Activated T-cell treated with anti-CD3 and anti-CD28 coated beads for 24 hours (primary cell): Measurements from ENCODE around the gene PGM3.
"Not testable (repeated sequence)": the region's sequence is repeated elsewhere in the genome, so short reads cannot be mapped to it uniquely, and the experiment has no call there.

Experiments used
- DNase-seq: peaks from one replicate; pipeline ENCODE4 v3.0.0-alpha.2; 2020; ENCODE audit warnings: low read depth

The PGM3 gene, protein sequence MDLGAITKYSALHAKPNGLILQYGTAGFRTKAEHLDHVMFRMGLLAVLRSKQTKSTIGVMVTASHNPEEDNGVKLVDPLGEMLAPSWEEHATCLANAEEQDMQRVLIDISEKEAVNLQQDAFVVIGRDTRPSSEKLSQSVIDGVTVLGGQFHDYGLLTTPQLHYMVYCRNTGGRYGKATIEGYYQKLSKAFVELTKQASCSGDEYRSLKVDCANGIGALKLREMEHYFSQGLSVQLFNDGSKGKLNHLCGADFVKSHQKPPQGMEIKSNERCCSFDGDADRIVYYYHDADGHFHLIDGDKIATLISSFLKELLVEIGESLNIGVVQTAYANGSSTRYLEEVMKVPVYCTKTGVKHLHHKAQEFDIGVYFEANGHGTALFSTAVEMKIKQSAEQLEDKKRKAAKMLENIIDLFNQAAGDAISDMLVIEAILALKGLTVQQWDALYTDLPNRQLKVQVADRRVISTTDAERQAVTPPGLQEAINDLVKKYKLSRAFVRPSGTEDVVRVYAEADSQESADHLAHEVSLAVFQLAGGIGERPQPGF

DNA sequence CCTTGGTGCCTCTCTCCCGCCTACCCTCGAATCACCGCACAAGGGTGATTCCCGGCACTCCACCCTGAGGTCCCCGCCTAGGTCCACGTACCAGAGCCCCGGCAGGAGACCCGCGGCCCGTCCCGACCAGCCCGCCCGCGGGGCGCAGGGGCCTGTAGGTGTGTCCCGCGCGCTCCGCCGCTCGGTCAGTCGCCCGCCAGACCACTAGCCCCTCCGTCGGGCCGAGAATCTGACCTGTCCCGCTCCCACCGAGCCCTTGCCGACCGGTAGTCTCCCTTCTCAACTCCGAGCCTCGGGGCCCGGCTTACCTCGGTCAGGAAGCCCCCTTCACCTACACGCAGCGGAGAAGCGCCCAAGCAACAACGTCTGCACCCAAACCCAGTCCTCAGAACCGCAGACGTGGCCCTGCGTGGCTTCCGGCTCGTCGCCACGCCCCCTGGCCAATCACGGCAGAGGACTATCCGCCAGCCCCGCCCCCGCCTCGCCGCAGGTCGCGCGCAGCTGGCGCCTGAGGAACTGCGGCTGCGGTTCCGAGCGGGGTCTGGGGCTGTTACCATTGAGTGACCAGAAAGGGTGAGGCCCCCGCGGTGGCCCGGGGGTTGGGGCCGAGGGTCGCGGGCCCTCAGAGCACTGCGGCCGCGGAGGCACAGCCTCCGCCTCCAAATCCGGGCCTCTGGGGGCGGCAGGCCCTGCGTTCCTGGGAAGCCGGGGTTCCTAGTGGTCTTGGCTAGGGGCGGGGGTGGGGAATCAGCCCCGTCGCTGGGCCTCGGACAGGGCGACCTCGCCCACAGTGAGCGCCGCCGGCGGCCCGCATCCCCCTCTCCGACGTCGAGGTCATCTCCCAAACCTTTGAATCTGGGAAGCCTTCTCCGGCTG, at the start of gene PGM3, which contains the start of gene RWDD2A:
PGM3 (minus strand) TSS at position 395 of the 876 bp plus-strand sequence. CDS start 2,253 bp downstream, outside the sequence.
RWDD2A (plus strand) TSS at position 487 of the 876 bp plus-strand sequence. CDS start 1,095 bp downstream, outside the sequence.
- peak; percentile 86 for DNase-seq

DNA sequence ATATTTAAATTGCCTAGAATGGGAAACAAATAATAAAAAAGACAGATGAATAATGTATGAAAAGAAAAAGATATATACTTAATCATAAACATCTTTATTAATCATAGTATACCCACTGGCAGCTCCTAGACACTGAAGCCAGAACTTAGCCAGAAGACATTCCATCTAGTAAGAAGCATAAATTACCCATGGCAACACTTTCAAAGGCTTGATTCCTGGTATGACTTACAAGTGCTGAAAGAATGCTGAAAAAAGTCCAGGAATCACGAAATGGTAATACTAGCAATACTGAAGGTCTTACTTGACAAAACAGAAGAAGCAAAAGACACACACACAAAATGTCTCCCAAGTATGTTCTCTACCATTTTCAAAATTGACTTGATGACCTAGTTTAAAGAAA, 38.1 kb upstream of the PGM3 start:
- no peak for DNase-seq

DNA sequence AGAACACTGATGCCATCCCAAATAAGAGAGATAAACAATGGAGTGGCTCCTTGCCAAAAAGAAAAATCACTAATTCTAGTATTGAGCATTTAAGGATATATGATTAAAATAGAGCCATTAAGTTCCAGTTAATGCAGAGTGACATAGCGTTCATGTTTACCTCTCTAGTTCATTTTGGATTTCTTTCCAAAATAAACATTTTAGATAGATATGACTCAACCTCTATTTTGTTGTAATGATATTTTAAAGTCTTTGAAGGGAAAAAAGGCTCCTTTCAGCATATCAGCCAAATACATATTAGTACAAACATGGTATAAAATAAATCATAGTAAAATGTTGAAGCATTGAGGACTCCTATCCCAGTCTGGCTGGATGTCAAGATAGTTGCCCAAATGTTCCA, 33.5 kb upstream of the PGM3 start:
- no peak for DNase-seq

DNA sequence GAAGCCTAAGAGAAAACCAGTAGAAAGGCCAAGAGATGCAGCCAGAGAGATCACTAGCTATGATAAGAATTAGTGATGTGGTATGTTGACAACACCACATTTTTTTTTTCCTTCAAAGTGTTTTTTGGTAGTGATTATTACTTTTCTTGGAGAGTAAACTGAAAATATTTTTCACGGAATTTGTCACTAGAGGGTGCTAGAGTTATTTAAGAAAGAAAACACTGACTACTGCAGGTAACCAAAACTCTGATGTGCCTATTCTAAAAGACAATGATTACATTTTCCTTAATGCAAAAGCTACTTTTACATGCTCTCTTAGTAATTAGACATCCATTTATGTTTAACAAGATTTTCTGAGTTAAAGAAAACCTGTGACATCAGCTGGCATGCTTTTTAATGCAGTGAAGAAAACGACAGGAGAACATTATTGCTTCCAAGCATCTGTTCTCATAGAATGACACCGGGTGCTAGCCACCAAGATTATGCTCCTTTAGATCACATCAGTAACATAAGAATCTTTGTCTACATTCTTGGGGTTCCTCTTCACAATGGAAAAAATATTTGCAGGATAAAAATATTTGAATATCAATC, 28.9 kb upstream of the PGM3 start:
- DNase-seq, result no peak

DNA sequence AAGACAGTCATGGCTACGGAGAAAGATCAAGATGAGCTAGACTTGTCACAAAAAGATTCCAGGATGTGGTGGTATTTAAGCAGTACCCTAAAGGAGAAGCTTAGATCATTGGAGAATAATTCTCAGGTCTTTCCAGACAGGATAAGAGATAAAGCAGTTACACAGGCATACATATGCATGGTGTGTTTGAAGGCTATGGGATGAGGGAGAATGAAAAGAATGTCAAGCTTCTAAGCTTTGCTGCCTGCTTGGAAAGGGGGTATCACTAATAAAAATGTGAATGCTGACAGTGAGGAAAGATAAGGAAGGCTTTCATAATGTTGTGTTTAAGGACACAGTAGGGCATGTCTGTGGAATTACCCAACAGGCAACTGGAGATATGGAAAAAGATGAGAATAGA, 28.2 kb upstream of the PGM3 start:
- no peak for DNase-seq

DNA sequence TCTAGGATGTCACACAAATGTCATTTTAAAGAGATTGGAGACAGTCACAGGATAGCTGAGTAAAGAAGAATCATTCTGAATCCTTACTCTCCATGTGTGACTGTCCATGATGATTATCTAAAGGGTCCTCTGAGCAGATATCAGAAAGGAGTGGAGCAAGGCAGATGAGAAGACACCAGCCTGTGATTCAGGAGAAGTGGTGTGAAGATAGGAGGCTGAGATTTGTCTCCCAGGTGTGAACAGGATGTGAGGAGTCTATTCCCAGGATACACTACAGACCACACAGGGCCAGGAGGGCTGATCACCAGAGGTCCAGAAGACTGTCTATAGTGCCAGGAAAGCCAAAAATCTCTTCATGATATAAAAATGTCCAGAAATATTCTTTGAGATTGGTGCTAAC, 27.1 kb upstream of the PGM3 start:
- DNase-seq, result no peak

DNA sequence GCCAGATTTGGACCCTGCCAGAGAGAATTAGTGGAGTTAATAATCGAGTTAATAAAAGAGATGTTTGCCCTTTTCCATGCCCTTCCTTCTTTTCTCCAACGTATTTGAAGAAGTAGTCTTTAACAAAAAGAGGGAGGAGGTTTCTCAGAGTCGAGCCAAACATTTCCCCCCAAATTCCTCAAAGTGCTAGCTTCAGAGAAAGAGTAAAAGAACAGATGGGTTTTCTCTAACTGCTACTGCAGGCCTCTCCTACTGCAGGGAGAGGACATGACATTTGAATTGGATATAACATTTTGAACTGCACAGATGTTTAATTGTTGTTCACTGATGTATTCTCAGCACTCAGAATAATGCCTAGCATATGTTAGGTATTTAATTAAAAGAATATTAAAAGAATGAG, 25.6 kb upstream of the PGM3 start:
- no peak for DNase-seq

DNA sequence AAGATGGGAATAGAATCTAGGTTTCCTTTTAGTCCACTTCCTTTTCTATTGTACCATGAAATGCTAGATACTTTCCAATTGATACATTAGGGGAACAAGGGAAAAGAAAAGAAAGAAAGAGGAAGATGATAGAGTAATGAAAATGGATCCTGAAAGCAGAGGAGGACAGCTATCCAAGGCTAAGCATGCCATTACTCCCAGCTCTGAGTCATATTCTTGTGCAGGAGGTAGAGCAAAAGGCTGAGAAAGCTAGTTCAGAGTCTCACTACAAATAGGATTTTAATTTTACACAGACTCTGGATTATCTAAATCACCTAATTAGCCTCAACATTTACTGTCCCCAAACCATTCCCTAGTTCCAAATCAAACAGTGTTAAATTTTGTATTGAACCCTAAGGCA, 23.7 kb upstream of the PGM3 start:
- no peak for DNase-seq

DNA sequence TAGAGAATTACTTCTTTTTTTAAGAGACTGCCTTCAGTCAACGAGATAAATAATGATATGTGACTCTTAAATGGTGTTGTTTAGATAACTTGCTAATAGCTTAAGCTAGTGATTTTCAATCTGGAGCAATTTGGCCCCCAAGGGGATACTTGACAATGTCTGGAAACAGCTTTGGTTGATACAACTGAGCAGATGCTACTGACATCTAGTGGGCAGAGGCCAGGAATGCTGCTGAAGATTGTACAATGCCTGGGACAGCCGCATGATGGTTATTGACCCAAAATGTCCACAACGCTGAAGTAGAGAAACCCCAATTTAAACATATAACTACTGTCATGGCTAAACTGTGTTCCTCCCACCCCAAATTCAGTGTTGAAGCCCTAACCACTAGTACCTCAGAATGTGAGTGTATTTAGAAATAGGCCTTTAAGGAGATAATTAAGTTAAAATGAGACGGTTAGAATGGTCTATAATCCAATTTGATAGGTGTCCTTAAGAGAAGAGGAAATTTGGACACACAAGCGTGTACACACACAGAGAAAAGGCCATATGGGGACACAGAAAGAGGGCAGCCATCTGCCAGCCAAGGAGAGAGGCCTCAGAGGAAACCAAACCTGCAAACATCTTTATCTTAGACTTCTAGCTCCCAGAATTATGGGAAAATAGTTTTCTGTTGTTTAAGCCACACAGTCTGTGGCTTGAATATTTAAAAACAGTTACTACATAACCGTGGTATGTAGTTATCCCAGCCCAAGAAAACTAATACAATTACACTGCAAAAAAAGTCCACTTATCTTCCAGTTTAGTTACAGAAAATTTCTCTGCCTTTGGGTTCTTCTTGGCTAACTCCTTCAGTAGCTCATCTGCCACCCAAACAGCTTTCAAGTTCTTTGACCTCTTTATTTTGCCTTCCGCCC, 22.3 kb upstream of the PGM3 start:
- DNase-seq, result peak; percentile 28

DNA sequence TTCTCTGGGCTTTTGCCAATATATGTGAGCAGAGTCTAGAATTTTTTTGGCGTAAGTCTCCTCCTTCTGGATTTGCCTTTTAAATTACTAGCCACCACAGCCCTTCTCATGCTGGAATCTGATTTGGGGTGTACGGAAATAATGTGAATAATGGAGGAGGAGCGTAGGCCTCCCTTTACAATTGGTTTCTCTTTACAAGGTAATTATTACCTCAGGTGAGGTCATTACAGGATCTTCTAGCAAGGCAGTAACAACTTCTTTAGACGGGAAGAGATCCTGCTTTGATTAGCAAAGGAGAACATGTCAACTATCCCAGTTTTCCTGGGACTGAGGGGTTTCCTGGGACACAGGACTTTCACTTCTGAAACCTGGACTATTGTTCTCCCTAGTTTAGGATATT, 9.0 kb upstream of the PGM3 start:
- no peak for DNase-seq

DNA sequence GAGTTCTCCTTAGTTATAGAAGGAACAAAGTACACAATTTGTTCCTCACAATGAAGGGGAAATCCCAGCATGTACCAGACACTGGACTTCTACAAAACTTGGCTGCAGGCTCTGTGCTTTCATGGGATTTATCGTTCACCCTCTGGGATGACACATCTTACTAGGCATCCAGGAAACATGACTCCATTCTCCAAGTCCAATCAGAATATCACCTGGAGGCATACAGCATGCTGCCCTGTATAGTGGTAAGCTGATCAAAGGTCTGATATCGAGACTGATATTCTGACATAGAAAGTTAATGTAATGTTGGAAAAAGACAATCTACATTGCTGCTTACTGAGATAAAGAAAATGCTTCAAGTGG, 6.8 kb upstream of the PGM3 start:
- no peak for DNase-seq

DNA sequence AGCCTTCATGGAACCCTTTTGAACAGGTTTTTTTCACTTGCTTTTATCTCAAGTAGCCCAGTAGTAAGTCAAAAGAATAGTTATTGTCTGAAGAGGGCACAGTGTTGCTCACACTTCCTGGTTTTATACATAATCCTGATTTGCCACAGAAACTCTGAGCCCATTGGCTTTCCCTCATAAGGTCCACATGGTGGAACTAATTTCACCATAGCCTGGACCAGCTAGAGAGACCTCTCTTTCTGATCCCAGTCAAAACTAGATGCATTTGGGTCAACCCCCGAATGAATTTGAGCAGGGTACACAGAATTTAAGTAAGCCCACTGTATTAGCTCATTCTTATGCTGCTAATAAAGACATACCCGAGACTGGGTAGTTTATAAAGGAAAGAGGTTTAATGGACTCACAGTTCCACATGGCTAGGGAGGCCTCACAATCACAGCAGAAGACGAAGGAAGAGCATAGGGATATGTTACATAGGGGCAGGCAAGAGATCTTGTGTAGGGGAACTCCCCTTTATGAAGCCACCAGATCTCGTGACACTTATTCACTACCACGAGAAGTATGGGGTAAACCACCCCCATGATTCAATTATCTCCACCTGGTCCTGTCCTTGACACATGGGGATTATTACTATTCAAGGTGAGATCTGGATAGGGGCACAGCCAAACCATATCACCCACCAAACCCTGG, 6.3 kb upstream of the PGM3 start:
- no peak for DNase-seq

DNA sequence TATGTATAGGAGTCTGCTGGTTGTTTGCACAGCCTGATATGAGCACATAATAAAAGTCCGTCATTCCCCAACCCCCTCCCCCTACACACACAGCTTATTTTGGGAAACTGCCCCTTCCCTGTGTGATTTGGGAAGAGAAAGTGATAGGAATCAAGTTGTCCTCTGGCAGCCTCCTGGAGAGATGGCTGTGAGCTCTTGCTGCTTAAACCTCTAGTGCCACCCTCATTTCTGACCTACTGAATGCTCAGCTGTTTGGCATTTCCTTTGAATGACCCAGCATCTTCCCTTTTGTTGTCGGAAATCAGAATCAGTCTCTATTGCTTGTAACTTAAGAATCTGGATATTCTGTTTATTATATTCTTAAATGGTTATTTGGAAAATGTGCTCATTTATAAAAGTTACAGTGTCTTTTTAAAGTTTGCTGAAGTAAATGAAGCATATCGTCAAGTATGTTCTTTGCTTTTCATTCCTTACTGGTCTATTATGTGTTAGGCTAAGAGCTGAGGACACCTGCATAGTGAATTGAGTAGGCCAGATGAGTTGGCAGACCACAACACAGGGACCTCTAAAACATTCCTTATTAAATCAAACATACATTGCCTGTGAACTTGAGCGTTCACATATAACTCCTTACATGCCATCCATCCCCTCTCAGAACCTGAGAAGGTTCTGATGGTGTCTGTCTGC, 5.6 kb upstream of the PGM3 start:
- DNase-seq, result no peak

DNA sequence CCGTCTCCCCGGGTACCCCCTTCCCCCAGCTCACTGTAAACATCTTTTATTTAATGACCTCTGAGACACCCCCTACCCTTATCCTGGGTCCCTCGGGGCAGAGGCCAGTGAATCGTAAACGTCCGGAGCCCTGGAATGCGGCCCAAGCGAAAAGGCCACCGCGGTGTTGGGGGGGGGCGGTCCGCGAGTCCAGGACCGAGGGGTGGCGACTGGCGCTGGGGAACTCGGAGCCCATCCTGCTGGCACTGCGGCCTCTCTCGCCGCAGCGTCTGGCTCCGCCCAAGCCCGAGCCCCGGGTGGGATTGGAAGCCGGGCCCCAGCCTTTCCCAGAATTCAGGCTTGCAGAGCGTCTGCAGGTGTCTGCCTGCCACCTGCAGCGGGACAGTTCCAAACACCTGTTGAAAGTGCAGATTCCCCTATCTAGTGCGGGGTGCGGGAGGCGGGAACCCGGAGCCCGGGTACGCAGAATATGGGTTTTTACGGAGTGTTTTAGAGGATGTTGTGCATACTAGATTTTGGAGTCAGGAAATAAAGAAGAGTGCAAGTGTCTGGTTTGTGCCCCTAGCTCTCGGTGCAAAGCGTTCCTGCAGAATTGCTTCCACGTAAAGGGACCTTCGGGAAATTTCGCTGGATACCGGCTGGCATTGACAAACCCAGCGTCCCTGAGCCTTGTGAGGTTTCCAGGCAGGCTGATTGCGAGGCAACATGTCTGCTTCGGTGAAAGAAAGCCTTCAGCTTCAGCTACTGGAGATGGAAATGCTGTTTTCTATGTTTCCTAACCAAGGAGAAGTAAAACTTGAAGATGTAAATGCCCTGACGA, 892 bp upstream of the PGM3 start:
- DNase-seq, result no peak

DNA sequence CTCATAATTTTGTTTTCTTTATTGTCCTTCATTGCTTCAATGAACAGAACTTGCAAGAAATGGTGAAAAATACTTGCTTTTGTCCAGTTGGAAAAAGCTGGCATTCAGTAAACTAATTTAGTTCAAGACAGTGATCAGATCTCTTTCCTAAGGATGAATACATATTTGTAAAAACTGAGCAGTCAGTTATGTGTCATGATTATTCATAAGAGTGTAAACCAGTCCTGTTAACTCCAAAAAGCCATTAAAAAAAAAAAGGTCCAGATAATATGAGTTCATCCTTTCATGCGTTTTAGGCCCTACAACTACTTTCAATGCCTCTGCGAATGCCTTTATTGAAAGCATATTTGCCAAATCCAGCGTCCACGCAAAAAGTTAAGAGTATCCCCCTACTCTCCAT, 609 bp downstream of the PGM3 start:
- no peak for DNase-seq

DNA sequence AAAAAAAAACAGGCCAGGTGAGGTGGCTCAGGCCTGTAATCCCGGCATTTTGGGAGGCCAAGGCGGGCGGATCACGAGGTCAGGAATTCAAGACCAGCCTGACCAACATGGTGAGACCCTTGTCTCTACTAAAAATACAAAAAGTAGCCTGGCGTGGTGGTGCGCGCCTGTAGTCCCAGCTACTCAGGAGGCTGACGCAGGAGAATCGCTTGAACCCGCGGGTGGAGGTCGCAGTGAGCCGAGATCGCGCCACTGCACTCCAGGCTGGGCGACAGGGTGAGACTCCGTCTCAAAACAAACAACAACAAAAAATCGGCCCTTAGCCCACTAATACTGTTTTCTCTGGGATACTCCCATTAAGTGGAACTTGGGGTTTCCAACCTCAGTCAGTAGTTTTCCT, 1.1 kb downstream of the PGM3 start:
- not testable (repeated sequence) for DNase-seq

DNA sequence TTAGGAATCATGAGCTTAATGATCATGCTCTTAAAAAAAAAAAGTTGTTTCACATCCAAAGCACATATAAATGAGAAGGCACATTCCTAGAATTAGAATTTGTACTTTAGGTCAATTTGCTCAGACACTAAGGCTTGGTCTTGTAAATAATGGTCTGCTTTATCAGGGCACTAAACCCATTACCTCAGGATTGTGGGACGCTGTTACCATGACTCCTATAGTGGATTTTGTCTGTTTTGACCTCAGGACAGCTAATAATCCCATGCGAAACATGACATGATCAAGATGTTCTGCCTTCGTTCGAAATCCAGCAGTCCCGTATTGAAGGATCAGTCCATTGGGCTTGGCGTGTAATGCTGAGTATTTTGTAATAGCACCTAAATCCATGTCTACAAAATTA, 2.4 kb downstream of the PGM3 start:
- no peak for DNase-seq

DNA sequence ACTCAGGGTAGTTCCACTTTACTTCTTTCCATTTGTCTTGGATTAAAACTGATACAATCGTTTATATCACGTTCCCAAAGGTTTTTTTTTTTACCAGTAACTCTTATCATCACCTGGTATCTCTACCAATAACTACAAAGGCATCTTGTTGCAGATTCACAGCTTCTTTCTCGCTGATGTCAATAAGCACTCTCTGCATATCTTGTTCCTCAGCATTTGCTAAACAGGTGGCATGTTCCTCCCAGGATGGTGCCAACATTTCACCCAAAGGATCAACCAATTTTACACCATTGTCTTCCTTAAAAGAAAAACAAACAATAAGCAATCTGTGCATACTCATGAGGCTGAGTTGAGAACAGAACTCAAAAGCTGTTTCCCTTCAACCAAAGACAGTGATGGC, 4.6 kb downstream of the PGM3 start:
- no peak for DNase-seq

DNA sequence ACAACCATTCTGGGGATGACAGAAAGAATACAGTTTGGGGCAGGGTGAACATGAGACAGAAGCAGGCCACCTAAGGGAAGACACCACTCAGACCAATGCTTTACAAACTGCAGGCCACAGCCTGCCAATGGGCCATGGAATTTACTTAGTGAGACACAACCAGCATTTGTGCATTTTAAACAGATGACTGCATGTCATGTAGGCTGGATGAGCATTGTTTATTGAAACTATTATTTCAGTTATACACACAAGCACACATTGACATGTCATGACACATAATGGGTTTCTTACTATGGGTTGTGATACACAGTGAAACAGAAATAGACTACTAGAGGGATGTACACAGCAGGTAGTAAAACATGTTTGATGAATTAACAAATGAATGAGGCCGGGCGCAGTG, 8.0 kb downstream of the PGM3 start:
- no peak for DNase-seq
